Activated CD4-positive, alpha-beta T cell treated with anti-CD3 and anti-CD28 coated beads for 4 hours (primary cell): ENCODE data around the gene WDHD1.
"Not testable (repeated sequence)": the region's sequence is repeated elsewhere in the genome, so short reads cannot be mapped to it uniquely, and the experiment has no call there.

ENCODE experiments used
- DNase-seq, 2 donors: peaks; one replicate each; pipeline ENCODE4 v3.0.0-alpha.2; 2020

Gene WDHD1

GRCh38 chr14:54902521-54903420, 124.1 kb downstream of the WDHD1 start, which contains the start of gene GCH1:
GCH1 (minus strand) TSS chr14:54902826; CDS start chr14:54902663, 163 bp downstream.
- peak; percentile 69 to 78 for DNase-seq

GRCh38 chr14:54902143-54902520, 124.8 kb downstream of the WDHD1 start:
- peak; percentile 73 to 81 for DNase-seq

- peak in 1 of 2 donors; percentile 7 for DNase-seq
These were observed 125.3 kb downstream of the WDHD1 start for GRCh38 chr14:54901380-54902142.

GRCh38 chr14:54899573-54899972, 127.3 kb downstream of the WDHD1 start:
- DNase-seq, result no peak

GRCh38 chr14:54897809-54898555, 128.9 kb downstream of the WDHD1 start:
- not testable (repeated sequence) for DNase-seq

- DNase-seq, result no peak
These were observed 131.2 kb downstream of the WDHD1 start for GRCh38 chr14:54895683-54896082.

- DNase-seq, result no peak
These were observed 131.9 kb downstream of the WDHD1 start for GRCh38 chr14:54894995-54895394.

GRCh38 chr14:54893151-54893760, 133.6 kb downstream of the WDHD1 start:
- peak; percentile 39 to 53 for DNase-seq

GRCh38 chr14:54891471-54892245, 135.2 kb downstream of the WDHD1 start:
- no peak for DNase-seq

- DNase-seq, result no peak
These were observed 136.1 kb downstream of the WDHD1 start for GRCh38 chr14:54890788-54891187.

- DNase-seq, result no peak
These were observed 137.0 kb downstream of the WDHD1 start for GRCh38 chr14:54889919-54890318.
